OCI-LY7 (cell line): ENCODE measurements around the gene SPACA5B. TPM values are rescaled to one million over a fixed set of nuclear protein-coding genes. Genes with fewer than 3 reads are reported as not detected.
"Not testable (repeated sequence)": the region's sequence is repeated elsewhere in the genome, so short reads cannot be mapped to it uniquely, and the experiment has no call there.

Source experiments
- BruUV-seq: library from RNA; stranded (reverse); fragments of 400-500 nt; replicated peaks from 2 replicates; lab custom pipeline; 2021; lab: Mats Ljungman, UMichigan
- CTCF ChIA-PET: fragments of 300-600 bp; sonication (Branson Sonifier 250); formaldehyde crosslinking; loops from one replicate; lab custom pipeline; 2022; ENCODE audit warnings: antibody characterized with exemption; ENCODE audit not compliant: unreplicated experiment; lab: Charles Lee
- POLR2A ChIA-PET: fragments of 300-600 bp; sonication (Branson Sonifier 250); formaldehyde crosslinking; loops from one replicate; lab custom pipeline; 2022; ENCODE audit warnings: antibody characterized with exemption; lab: Charles Lee
- DNase-seq: peaks from one replicate; pipeline ENCODE4 v3.0.0-alpha.2; 2015; ENCODE audit warnings: low spot score
- H2AFZ ChIP-seq: fragments of 200-600 bp; sonication (generic), shearing (Covaris generic); 2 replicates; pipeline ENCODE4 v1.6.1; 2014; ENCODE audit warnings: mild to moderate bottlenecking, antibody characterized with exemption, low read length, moderate library complexity
- H3K27ac ChIP-seq: fragments of 200-600 bp; sonication (generic); 2 replicates; pipeline ENCODE4 v1.5.1; 2014; ENCODE audit warnings: mixed run types, low read depth, mild to moderate bottlenecking, moderate library complexity, low read length, inconsistent platforms; ENCODE audit not compliant: poor library complexity, severe bottlenecking
- H3K36me3 ChIP-seq: fragments of 200-600 bp; sonication (generic); 2 replicates; pipeline ENCODE4 v1.6.1; 2014; ENCODE audit warnings: mild to moderate bottlenecking, antibody characterized with exemption, low read length, moderate library complexity, mixed read lengths; ENCODE audit not compliant: insufficient read depth
- H3K4me1 ChIP-seq: fragments of 200-600 bp; sonication (generic); 2 replicates; pipeline ENCODE4 v1.5.1; 2014; ENCODE audit warnings: mild to moderate bottlenecking, low read length; ENCODE audit not compliant: insufficient read depth, poor library complexity, severe bottlenecking
- H3K4me2 ChIP-seq: fragments of 200-600 bp; sonication (generic); 2 replicates; pipeline ENCODE4 v1.6.1; 2014; ENCODE audit warnings: mild to moderate bottlenecking, low read length
- H3K4me3 ChIP-seq: fragments of 200-600 bp; sonication (generic); 2 replicates; pipeline ENCODE4 v1.5.1; 2014; ENCODE audit warnings: mild to moderate bottlenecking, low read depth, low read length; ENCODE audit not compliant: poor library complexity, severe bottlenecking
- H3K79me2 ChIP-seq: fragments of 200-600 bp; sonication (generic); 2 replicates; pipeline ENCODE4 v1.6.1; 2016; ENCODE audit warnings: low read depth, mild to moderate bottlenecking, low read length, moderate library complexity, mixed read lengths; ENCODE audit not compliant: insufficient read depth
- H3K9me2 ChIP-seq: fragments of 200-600 bp; sonication (generic); 2 replicates; pipeline ENCODE4 v1.6.1; 2016; ENCODE audit warnings: mild to moderate bottlenecking, low read length, mixed read lengths; ENCODE audit not compliant: insufficient read depth
- H3K9me3 ChIP-seq: fragments of 200-600 bp; sonication (generic); 2 replicates; pipeline ENCODE4 v1.6.1; 2014; ENCODE audit warnings: mild to moderate bottlenecking, mixed run types, low read length, mixed read lengths
- H4K20me1 ChIP-seq: fragments of 200-600 bp; sonication (generic); 2 replicates; pipeline ENCODE4 v1.6.1; 2014; ENCODE audit warnings: mild to moderate bottlenecking, antibody characterized with exemption, low read length, moderate library complexity, mixed read lengths; ENCODE audit not compliant: insufficient read depth
- CTCF ChIP-seq: fragments of 200-600 bp; sonication (generic); conservative IDR thresholded peaks from 2 replicates; pipeline ENCODE4 v1.5.1; 2014; ENCODE audit warnings: mild to moderate bottlenecking, antibody characterized with exemption, low read length, moderate library complexity, mixed read lengths
- EZH2phosphoT487 ChIP-seq: fragments of 200-600 bp; sonication (generic); IDR thresholded peaks from 2 replicates; pipeline ENCODE4 v1.6.1; 2018; ENCODE audit warnings: low read depth, borderline replicate concordance, mild to moderate bottlenecking, mixed run types, antibody characterized with exemption, low read length, moderate library complexity, mixed read lengths
- intact Hi-C: fragments of 100-400 bp; cut with micrococcal nuclease; formaldehyde crosslinking; loops from one replicate; pipeline ENCODE4 v1.10.0; 2022; ENCODE audit not compliant: unreplicated experiment
- total RNA-seq, 2 experiments: library from RNA; depleted of rRNA in 1 of 2; stranded (reverse); fragments of >200 nt in 1 of 2; shearing (Covaris generic) in 1 of 2; gene quantifications; 2 replicates each; pipeline ENCODE4 v1.2.3, GENCODE V29; 2014 to 2022

The SPACA5B gene
- total RNA-seq, 2 experiments from 2014 or later = not detected

GRCh38 chrX:48086082-48086481, 44.3 kb upstream of the SPACA5B start:
- Histone ChIP-seq H3K79me2 (no peaks in the 10 kb centered on the region), H3K4me1 (no peaks in the 10 kb centered on the region), H2AFZ (no peak overlapping the region), H3K4me3 (no peak overlapping the region), H3K9me2 (no peaks in the 10 kb centered on the region), H3K4me2 (no peak overlapping the region), H3K36me3 (no peaks in the 10 kb centered on the region), H3K9me3 (no peaks in the 10 kb centered on the region), H4K20me1 (no peaks in the 10 kb centered on the region), H3K27ac (no peak overlapping the region)
- no TSS peak for BruUV-seq
- CTCF ChIA-PET = no interaction called here
- intact Hi-C loops = no loop called here
- POLR2A ChIA-PET = no interaction called here
- no peak for DNase-seq
- TF ChIP-seq EZH2phosphoT487 = no peak
- no peak for TF ChIP-seq CTCF

DNA sequence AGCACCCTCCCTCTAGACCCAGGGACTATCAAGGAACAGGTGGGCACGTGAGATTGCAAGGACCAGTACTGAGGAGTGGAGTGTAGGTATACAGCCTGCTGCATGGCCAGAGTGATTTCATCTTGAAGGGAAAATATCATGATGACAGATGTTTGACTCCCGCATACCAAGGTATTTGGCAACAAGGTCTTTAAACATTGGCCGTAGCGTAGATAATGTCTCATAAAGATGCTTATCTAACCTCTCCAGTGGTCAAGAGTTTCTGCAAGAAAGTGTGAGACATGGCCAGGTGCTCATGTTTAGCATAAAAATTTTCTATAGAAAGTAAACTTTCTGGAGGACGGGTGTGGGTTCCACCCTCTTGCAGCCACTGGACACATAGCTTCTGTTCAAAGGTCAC, 40.3 kb upstream of the SPACA5B start:
- ChIA-PET CTCF (no interaction called here), POLR2A (interaction anchor here (0.7 kb wide), 1 partner anchor 277 kb away, joined by 3 read pairs; no protein-coding TSS in a partner anchor)
- intact Hi-C loops = no loop called here
- DNase-seq = no peak
- no peak overlapping the region for H3K4me2 ChIP-seq
- no peaks in the 10 kb centered on the region for H3K79me2 ChIP-seq
- no peaks in the 10 kb centered on the region for H3K9me2 ChIP-seq
- no peak overlapping the region for H2AFZ ChIP-seq
- no peaks in the 10 kb centered on the region for H4K20me1 ChIP-seq
- H3K9me3 ChIP-seq = no peaks in the 10 kb centered on the region
- H3K4me3 ChIP-seq = no peak overlapping the region
- H3K36me3 ChIP-seq = no peaks in the 10 kb centered on the region
- TF ChIP-seq CTCF (no peak), EZH2phosphoT487 (no peak)
- BruUV-seq = no TSS peak
- no peak overlapping the region for H3K27ac ChIP-seq
- H3K4me1 ChIP-seq = no peaks in the 10 kb centered on the region

- H3K9me3 ChIP-seq, POLR2A ChIA-PET, H3K4me2 ChIP-seq, H3K27ac ChIP-seq, BruUV-seq, H3K4me3 ChIP-seq, H3K4me1 ChIP-seq, H3K9me2 ChIP-seq, H2AFZ ChIP-seq, H4K20me1 ChIP-seq, H3K36me3 ChIP-seq, H3K79me2 ChIP-seq, CTCF ChIA-PET, DNase-seq, intact Hi-C loops: not testable (repeated sequence)
Observed at GRCh38 chrX:48092558-48092957, 37.9 kb upstream of the SPACA5B start.
